ENCODE results near the gene DUSP15. TPM values are rescaled to one million over a fixed set of nuclear protein-coding genes. Genes with fewer than 3 reads are reported as not detected.
A peak's percentile ranks its signal among the peaks of the same experiment; 100 is the strongest.
"Not testable (repeated sequence)": the region's sequence is repeated elsewhere in the genome, so short reads cannot be mapped to it uniquely, and the experiment has no call there.

Gene DUSP15
- polyA plus RNA-seq: not detected

DNA sequence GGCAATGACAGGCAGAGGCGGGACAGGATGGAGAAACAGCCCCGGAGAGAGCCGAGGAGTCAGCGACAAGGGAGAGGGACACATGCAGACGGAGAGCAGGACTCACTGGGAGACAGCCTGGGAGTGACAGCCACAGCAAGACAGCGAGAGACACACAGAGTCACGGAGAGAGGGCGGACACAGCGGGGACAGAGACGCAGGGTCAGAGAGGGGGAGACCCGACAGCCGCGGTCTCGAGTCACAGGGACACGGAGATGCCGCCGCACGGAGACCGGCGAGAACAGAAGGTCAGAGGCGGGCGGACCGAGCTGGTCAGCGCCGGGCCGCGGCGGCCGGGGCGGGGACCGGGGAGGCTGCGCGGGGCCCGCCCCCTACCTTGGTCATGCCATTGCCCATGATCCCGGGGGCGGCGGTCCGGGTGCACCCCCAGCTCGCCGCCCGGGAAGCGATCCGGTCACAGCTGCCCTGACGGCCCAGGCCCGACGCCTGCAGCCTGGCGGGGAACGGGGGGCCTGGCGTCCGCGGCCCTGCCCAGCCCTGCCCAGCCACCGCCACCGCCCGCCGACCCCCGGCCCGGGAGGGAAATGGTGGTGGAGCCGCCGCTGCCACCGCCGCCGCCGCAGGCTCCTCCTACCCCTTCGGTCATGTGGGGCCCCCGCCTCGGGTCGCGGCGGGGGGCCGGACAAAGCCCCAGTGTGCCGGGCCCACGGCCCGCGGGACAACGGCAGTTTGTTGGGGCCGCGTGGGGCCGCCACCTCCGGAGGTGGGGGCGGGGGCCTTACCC lies at the start of gene DUSP15, which contains the start of gene TTLL9:
Gene DUSP15 (minus strand): TSS at position 586 of the 784 bp plus-strand sequence. CDS start 190 bp downstream, at position 396.
Gene TTLL9 (plus strand): TSS at position 693 of the 784 bp plus-strand sequence. CDS start 493 bp downstream, outside the sequence.
- peak; percentile 11 to 26 (median 23) for DNase-seq
- H3K9me3 Mint-ChIP-seq: no peaks in the 10 kb centered on the region
- peaks cover 12 to 15% of the 10 kb centered on the region in 2 donors for H3K4me1 Mint-ChIP-seq
- H3K27ac Mint-ChIP-seq: peak within 1 kb of the TSS in 2 of 6 donors; percentile 64 to 79
- peaks cover 0 to 3% (median 0%) of the 10 kb centered on the region in 3 donors for H3K36me3 Mint-ChIP-seq
- H3K4me3 Mint-ChIP-seq: peak within 1 kb of the TSS; percentile 85 to 98 (median 86)
- peaks cover 11 to 29% (median 17%) of the 10 kb centered on the region in 3 donors for H3K27me3 Mint-ChIP-seq (ENCODE audit: low read depth in 3 of 3)

DNA sequence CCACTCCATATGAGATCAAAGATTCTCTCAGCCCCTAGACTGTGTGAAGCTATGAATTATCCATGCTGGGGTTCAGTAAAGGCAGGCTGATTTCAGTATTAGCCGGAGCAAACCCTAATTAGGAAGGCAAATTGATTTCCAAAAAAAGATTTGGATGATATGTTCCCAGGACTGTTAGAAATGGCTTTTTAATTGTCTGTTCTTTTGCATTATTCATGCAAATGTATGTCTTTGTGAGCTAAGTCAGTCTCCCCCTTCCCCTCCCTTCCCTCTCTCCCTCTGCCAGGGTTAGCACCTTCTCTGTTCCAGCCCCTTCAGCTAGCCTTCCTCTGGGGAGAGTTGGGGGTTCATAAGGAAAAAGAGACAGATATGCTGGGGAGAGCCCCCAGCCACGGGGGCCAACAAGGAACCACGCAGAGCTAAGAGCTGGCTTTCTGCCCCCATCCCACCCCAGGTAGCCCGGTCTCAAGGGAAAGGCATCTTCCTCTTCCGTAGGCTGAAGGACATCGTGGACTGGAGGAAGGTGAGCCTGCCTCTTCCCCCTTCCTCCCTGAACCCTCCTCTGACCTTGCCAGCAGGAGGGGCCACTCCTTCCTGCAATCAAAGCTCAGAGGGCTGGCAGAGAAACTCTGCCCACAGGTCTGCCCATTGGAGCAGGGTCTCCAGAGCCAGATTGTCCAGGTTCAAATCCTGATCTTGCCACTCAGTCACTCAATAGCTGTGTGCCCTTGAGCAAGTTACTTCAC lies 49.3 kb upstream of the DUSP15 start:
- H3K36me3 Mint-ChIP-seq: no peaks in the 10 kb centered on the region
- H3K27me3 Mint-ChIP-seq (ENCODE audit: low read depth in 3 of 3): peaks cover 7 to 15% (median 12%) of the 10 kb centered on the region in 3 donors
- H3K4me3 Mint-ChIP-seq: no peak overlapping the region
- H3K4me1 Mint-ChIP-seq: no peaks in the 10 kb centered on the region
- no peak for DNase-seq
- H3K9me3 Mint-ChIP-seq: peaks cover 0 to 1% (median 0%) of the 10 kb centered on the region in 6 donors
- no peak overlapping the region for H3K27ac Mint-ChIP-seq

- Mint-ChIP-seq H3K4me1 (no peaks in the 10 kb centered on the region), H3K27me3 (ENCODE audit: low read depth in 3 of 3) (peaks cover 7 to 12% (median 12%) of the 10 kb centered on the region in 3 donors), H3K4me3 (no peak overlapping the region), H3K9me3 (peaks cover 0 to 1% (median 0%) of the 10 kb centered on the region in 6 donors), H3K36me3 (no peaks in the 10 kb centered on the region), H3K27ac (no peak overlapping the region)
- no peak for DNase-seq
Observed at GRCh38 chr20:31918466-31919105, 48.3 kb upstream of the DUSP15 start.

GRCh38 chr20:31917962-31918412 lies 47.7 kb upstream of the DUSP15 start:
- H3K27me3 Mint-ChIP-seq (ENCODE audit: low read depth in 3 of 3): peaks cover 7 to 12% (median 9%) of the 10 kb centered on the region in 3 donors
- H3K4me1 Mint-ChIP-seq, H3K36me3 Mint-ChIP-seq, H3K9me3 Mint-ChIP-seq, H3K27ac Mint-ChIP-seq, DNase-seq, H3K4me3 Mint-ChIP-seq: not testable (repeated sequence)

DNA sequence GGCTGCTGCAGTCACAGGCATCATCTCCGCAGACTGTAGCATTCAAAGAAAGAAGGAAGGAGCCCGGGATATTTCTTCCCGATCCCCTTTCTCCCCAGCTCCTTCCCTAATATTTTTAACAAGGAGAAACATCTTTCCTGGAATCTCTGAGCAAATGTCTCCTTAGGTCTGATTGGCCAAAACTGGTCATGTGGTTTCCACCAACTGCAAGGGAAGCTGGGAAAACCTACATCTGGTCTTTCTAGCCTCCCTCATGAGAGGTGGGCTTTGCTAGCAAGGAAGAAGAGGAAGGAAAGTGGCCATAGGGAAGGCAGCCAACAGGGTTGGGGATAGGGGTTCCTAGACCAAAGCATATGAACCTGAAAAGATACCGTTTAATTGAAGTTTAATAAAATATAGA lies 46.4 kb upstream of the DUSP15 start:
- Mint-ChIP-seq H3K36me3 (no peaks in the 10 kb centered on the region), H3K27me3 (ENCODE audit: low read depth in 3 of 3) (peaks cover 7 to 12% (median 9%) of the 10 kb centered on the region in 3 donors), H3K4me1 (no peaks in the 10 kb centered on the region), H3K9me3 (peaks cover 0 to 2% (median 0%) of the 10 kb centered on the region in 6 donors), H3K4me3 (no peak overlapping the region), H3K27ac (no peak overlapping the region)
- no peak for DNase-seq

DNA sequence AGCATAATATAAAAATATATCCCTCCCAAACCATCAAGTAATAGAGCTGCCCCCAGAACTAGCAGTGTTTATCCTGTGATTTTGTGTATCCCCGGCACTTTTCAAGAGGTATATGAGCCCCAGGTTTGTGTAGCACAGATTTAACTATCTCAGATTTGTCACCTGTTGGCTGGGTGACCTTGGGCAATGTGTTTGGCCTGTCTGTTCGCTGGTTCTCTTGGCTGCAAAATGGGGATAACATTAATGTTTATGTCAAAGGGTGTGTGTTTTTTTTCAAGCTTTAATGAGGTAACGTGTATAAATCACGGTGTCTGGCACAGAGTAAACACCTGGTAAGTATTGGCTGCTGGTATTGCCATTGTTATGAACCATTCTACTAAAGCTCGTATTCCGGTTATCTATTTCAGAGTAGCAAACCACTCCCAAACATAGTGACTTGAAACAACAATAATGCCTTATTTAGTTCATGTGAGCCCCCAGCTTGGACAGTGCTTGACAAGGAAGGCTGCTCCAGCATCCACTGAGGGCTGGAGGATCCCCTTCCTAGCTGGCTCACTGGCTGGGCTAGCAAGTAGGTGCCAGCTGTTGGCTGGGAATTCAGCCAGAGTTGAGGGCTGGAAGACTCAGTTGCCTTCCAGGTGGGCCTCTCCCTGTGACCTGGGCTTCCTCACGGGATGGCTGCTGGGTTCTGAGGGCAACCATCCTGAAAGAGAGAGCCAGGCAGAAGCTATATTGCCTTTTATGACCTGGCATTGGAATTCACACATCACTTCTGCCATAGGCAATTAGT lies 45.4 kb upstream of the DUSP15 start:
- H3K36me3 Mint-ChIP-seq: no peaks in the 10 kb centered on the region
- H3K4me3 Mint-ChIP-seq: no peak overlapping the region
- peaks cover 7 to 12% (median 9%) of the 10 kb centered on the region in 3 donors for H3K27me3 Mint-ChIP-seq (ENCODE audit: low read depth in 3 of 3)
- peaks cover 0 to 2% (median 0%) of the 10 kb centered on the region in 6 donors for H3K9me3 Mint-ChIP-seq
- no peaks in the 10 kb centered on the region for H3K4me1 Mint-ChIP-seq
- no peak overlapping the region for H3K27ac Mint-ChIP-seq
- no peak for DNase-seq

- no peaks in the 10 kb centered on the region for H3K36me3 Mint-ChIP-seq
- H3K27me3 Mint-ChIP-seq (ENCODE audit: low read depth in 3 of 3): peaks cover 5 to 9% (median 9%) of the 10 kb centered on the region in 3 donors
- no peak overlapping the region for H3K4me3 Mint-ChIP-seq
- H3K27ac Mint-ChIP-seq: peak overlapping the region in 1 of 6 donors; percentile 31
- H3K4me1 Mint-ChIP-seq: no peaks in the 10 kb centered on the region
- H3K9me3 Mint-ChIP-seq: peaks cover 0 to 2% (median 0%) of the 10 kb centered on the region in 6 donors
- DNase-seq: no peak
Observed at GRCh38 chr20:31914170-31914569, 43.8 kb upstream of the DUSP15 start.

GRCh38 chr20:31913431-31914157 lies 43.3 kb upstream of the DUSP15 start:
- Mint-ChIP-seq H3K27ac (no peak overlapping the region), H3K27me3 (ENCODE audit: low read depth in 3 of 3) (peaks cover 4 to 7% (median 5%) of the 10 kb centered on the region in 3 donors), H3K36me3 (no peaks in the 10 kb centered on the region), H3K9me3 (peaks cover 0 to 2% (median 0%) of the 10 kb centered on the region in 6 donors), H3K4me1 (no peaks in the 10 kb centered on the region), H3K4me3 (no peak overlapping the region)
- DNase-seq: no peak

GRCh38 chr20:31910071-31910803 lies 39.9 kb upstream of the DUSP15 start:
- Mint-ChIP-seq H3K9me3 (peaks cover 0 to 2% (median 0%) of the 10 kb centered on the region in 6 donors), H3K36me3 (no peaks in the 10 kb centered on the region), H3K4me1 (peaks cover 0 to 6% of the 10 kb centered on the region in 2 donors), H3K27ac (no peak overlapping the region), H3K27me3 (ENCODE audit: low read depth in 3 of 3) (peaks cover 0 to 2% (median 0%) of the 10 kb centered on the region in 3 donors), H3K4me3 (no peak overlapping the region)
- DNase-seq: no peak

- H3K4me1 Mint-ChIP-seq: peaks cover 0 to 6% of the 10 kb centered on the region in 2 donors
- no peaks in the 10 kb centered on the region for H3K27me3 Mint-ChIP-seq (ENCODE audit: low read depth in 3 of 3)
- no peak overlapping the region for H3K4me3 Mint-ChIP-seq
- H3K27ac Mint-ChIP-seq: no peak overlapping the region
- DNase-seq: no peak
- no peaks in the 10 kb centered on the region for H3K36me3 Mint-ChIP-seq
- H3K9me3 Mint-ChIP-seq: peaks cover 0 to 2% (median 0%) of the 10 kb centered on the region in 6 donors
Observed at GRCh38 chr20:31909253-31910070, 39.1 kb upstream of the DUSP15 start.

DNA sequence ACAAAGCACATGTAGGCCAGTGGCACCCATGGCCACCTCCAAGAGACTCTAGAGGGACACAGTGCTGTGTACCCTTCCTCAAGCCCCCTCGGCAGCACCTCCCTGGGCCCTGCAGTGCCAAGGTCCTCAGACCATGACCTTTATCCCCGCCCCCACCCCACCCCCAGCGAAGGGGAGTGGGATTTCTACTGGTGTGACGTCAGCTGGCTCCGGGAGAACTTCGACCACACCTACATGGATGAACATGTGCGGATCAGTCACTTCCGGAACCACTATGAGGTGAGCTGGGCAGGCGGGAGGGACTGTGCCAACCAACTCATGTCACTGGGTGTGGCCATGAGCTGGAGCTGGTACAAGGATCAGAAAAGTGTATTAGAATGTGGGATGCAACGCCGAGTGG lies 38.1 kb upstream of the DUSP15 start:
- no peaks in the 10 kb centered on the region for H3K27me3 Mint-ChIP-seq (ENCODE audit: low read depth in 3 of 3)
- no peak overlapping the region for H3K4me3 Mint-ChIP-seq
- peak overlapping the region in 1 of 6 donors; percentile 8 for H3K27ac Mint-ChIP-seq
- peaks cover 0 to 2% (median 0%) of the 10 kb centered on the region in 6 donors for H3K9me3 Mint-ChIP-seq
- H3K4me1 Mint-ChIP-seq: peaks cover 0 to 6% of the 10 kb centered on the region in 2 donors
- no peak for DNase-seq
- no peaks in the 10 kb centered on the region for H3K36me3 Mint-ChIP-seq

Measured in immature natural killer cell (primary cell).